GM12801 (cell line): ENCODE measurements around the gene GDF15.

Experiments
- TF ChIP-seq, protein P1 (sequence below): IDR thresholded peaks from one replicate; pipeline ENCODE4 v1.5.1; 2011; ENCODE audit warnings: control low read depth; ENCODE audit not compliant: insufficient read length; ENCODE audit errors: extremely low read depth

The GDF15 gene

GRCh38 chr19:18391509-18392075 lies 5.6 kb downstream of the GDF15 start:
- TF ChIP-seq, protein P1, sequence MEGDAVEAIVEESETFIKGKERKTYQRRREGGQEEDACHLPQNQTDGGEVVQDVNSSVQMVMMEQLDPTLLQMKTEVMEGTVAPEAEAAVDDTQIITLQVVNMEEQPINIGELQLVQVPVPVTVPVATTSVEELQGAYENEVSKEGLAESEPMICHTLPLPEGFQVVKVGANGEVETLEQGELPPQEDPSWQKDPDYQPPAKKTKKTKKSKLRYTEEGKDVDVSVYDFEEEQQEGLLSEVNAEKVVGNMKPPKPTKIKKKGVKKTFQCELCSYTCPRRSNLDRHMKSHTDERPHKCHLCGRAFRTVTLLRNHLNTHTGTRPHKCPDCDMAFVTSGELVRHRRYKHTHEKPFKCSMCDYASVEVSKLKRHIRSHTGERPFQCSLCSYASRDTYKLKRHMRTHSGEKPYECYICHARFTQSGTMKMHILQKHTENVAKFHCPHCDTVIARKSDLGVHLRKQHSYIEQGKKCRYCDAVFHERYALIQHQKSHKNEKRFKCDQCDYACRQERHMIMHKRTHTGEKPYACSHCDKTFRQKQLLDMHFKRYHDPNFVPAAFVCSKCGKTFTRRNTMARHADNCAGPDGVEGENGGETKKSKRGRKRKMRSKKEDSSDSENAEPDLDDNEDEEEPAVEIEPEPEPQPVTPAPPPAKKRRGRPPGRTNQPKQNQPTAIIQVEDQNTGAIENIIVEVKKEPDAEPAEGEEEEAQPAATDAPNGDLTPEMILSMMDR = no peak

DNA sequence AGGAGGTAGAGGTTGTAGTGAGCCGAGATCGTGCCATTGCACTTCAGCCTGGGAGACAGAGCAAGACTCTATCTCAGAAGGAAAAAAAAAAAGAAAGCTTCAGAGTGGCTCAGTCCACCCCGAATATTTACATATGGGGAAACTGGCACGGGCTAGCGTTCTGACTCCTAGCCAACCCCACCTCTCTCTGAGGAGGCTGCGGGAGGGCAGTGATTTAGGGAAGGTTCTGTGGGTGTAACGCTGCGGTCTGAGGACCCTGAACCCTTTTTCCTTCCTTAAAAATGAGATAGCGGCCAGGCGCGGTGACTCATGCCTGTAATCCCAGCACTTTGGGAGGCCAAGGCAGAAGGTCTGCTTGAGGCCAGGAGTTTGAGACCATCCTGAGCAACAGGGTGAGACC lies 6.5 kb downstream of the GDF15 start:
- TF ChIP-seq, protein P1 = no peak

- TF ChIP-seq, protein P1 = no peak
Observed at GRCh38 chr19:18392926-18393325, 7.0 kb downstream of the GDF15 start.

- TF ChIP-seq, protein P1 = no peak
Observed at GRCh38 chr19:18393836-18394235, 7.9 kb downstream of the GDF15 start.

GRCh38 chr19:18396471-18397241 lies 10.7 kb downstream of the GDF15 start:
- TF ChIP-seq, protein P1 = no peak

GRCh38 chr19:18397242-18398202 lies 11.6 kb downstream of the GDF15 start, which contains the start of gene LRRC25:
Gene LRRC25 (minus strand): TSS chr19:18397622. CDS start chr19:18396963, 659 bp downstream.
- TF ChIP-seq, protein P1 = no peak

DNA sequence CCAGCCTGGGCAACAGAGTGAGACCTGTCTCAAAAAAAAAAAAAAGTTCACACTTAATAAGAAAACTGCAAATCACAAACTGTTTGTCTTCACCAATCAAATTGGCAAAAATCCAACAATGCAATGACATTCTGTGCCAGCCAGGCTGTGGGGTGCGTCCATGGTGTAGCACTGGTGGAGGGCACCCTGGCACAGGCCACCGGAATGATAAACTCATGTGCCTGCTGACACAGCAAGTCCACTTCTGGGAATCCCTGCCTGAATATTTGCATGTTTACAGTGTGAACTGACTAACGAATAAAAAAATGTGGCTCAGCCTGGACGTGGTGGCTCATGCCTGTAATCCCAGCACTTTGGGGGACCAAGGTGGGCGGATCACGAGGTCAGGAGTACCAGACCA lies 13.1 kb downstream of the GDF15 start:
- TF ChIP-seq, protein P1 = no peak
